HEK293T (cell line): ENCODE measurements around the gene MPPED1.

Experiments used
- BHLHE40 ChIP-seq: fragments of 450-650 bp; IDR thresholded peaks from 2 replicates; pipeline ENCODE4 v1.6.1; 2016; ENCODE audit warnings: mild to moderate bottlenecking, moderate library complexity, borderline replicate concordance
- ELF4 ChIP-seq: fragments of 450-650 bp; IDR thresholded peaks from 2 replicates; pipeline ENCODE4 v1.6.1; 2017; ENCODE audit warnings: antibody characterized with exemption
- FOXA1 ChIP-seq: fragments of 450-650 bp; IDR thresholded peaks from 2 replicates; pipeline ENCODE4 v1.6.1; 2016; ENCODE audit warnings: mild to moderate bottlenecking
- FOXM1 ChIP-seq: fragments of 450-650 bp; IDR thresholded peaks from 2 replicates; pipeline ENCODE4 v1.6.1; 2017; ENCODE audit warnings: mild to moderate bottlenecking, borderline replicate concordance
- HDGF ChIP-seq: fragments of 450-650 bp; IDR thresholded peaks from 2 replicates; pipeline ENCODE4 v1.6.1; 2017; ENCODE audit warnings: antibody characterized with exemption, borderline replicate concordance
- LEF1 ChIP-seq: fragments of 450-650 bp; IDR thresholded peaks from 2 replicates; pipeline ENCODE4 v1.6.1; 2017; ENCODE audit warnings: mild to moderate bottlenecking, borderline replicate concordance
- SP1 ChIP-seq: fragments of 450-650 bp; IDR thresholded peaks from 2 replicates; pipeline ENCODE4 v1.6.1; 2017
- SUZ12 ChIP-seq: fragments of 450-650 bp; IDR thresholded peaks from 2 replicates; pipeline ENCODE4 v1.6.1; 2016; ENCODE audit warnings: mild to moderate bottlenecking
- TARDBP ChIP-seq: fragments of 450-650 bp; IDR thresholded peaks from 2 replicates; pipeline ENCODE4 v1.6.1; 2016
- ZNF384 ChIP-seq: fragments of 450-650 bp; IDR thresholded peaks from 2 replicates; pipeline ENCODE4 v1.6.1; 2016

GRCh38 chr22:43516386-43516785 is 104.6 kb downstream of the MPPED1 start:
- TF ChIP-seq SUZ12 (no peak), TARDBP (no peak), SP1 (no peak), BHLHE40 (no peak), FOXM1 (no peak), LEF1 (no peak), ZNF384 (no peak), ELF4 (no peak), HDGF (no peak), FOXA1 (no peak)
